Kidney (tissue), 14 donors: Measurements from ENCODE around the gene ATG101. TPM values are rescaled to one million over a fixed set of nuclear protein-coding genes. Genes with fewer than 3 reads are reported as not detected.

Experiments
- DNase-seq, 5 donors: peaks; one replicate each; pipeline ENCODE4 v3.0.0-alpha.2; 2013 to 2020
- FAIRE-seq: peaks from 2 replicates; lab custom pipeline; 2012; peaks lifted over from hg19 to GRCh38; lab: Jason Lieb, UNC
- H3K27ac ChIP-seq, 2 donors: one replicate each; pipeline ENCODE4 v1.7.0; 2013; ENCODE audit warnings: low read depth in 2 of 2, low read length in 2 of 2, inconsistent platforms in 1 of 2
- H3K27me3 ChIP-seq: one replicate; pipeline ENCODE4 v1.7.1; 2013; ENCODE audit warnings: low read length, inconsistent platforms; ENCODE audit not compliant: control insufficient read depth, insufficient read depth
- H3K36me3 ChIP-seq, 3 donors: one replicate each; pipeline versions ENCODE4 v1.7.0 to v1.7.1; 2013; ENCODE audit warnings: low read length in 3 of 3, control low read depth in 1 of 3, inconsistent platforms in 1 of 3; ENCODE audit not compliant: insufficient read depth in 3 of 3, control insufficient read depth in 2 of 3
- H3K4me1 ChIP-seq, 3 donors: one replicate each; pipeline versions ENCODE4 v1.7.0 to v1.7.1; 2013; ENCODE audit warnings: low read length in 3 of 3, inconsistent platforms in 1 of 3, low read depth in 1 of 3; ENCODE audit not compliant: control insufficient read depth in 2 of 3, insufficient read depth in 2 of 3
- H3K4me3 ChIP-seq, 3 donors: one replicate each; pipeline versions ENCODE4 v1.7.0 to v1.8.1; 2013; ENCODE audit warnings: low read length in 3 of 3, control low read depth in 1 of 3, inconsistent platforms in 1 of 3
- H3K9ac ChIP-seq, 3 donors: one replicate each; pipeline versions ENCODE4 v1.7.0 to v1.7.1; 2013; ENCODE audit warnings: low read length in 3 of 3, control low read depth in 1 of 3, inconsistent platforms in 1 of 3
- H3K9me3 ChIP-seq, 3 donors: one replicate each; pipeline versions ENCODE4 v1.7.0 to v1.7.1; 2013; ENCODE audit warnings: low read length in 3 of 3, control low read depth in 1 of 3, inconsistent platforms in 1 of 3; ENCODE audit not compliant: control insufficient read depth in 2 of 3, insufficient read depth in 1 of 3
- CTCF ChIP-seq: IDR thresholded peaks from 3 replicates; pipeline ENCODE4 v1.5.1; 2012; ENCODE audit warnings: mild to moderate bottlenecking, moderate library complexity, borderline replicate concordance; ENCODE audit not compliant: insufficient read depth; ENCODE audit errors: extremely low read depth
- intact Hi-C: fragments of 100-400 bp; cut with DNase I; formaldehyde crosslinking; loops from one replicate; pipeline ENCODE4 v1.11.1; 2022
- polyA plus RNA-seq: library from polyadenylated mRNA; stranded (reverse); fragments of 350-450 nt; fragmentation: Illumina TruSeq; extraction: RNeasy Lipid Tissue Mini Kit (QIAGEN cat#74804); gene quantifications from one replicate; pipeline ENCODE4 v1.2.3, GENCODE V29; 2014; ENCODE audit warnings: low read depth, low replicate concordance; ENCODE audit not compliant: insufficient read depth
- total RNA-seq: library from RNA; stranded (reverse); fragmentation: NEBNext Ultra II Directional; extraction: Animal tissue kit (Norgen Biotek cat#: 25700); gene quantifications from one replicate; pipeline ENCODE4 v1.2.1, GENCODE V29; 2021
- donor health status: control.
- donor health status: control.
- donor health status: control.
- donor health status: control.
- donor health status: control.
- donor health status: DM: yes; HTN: yes; CAD: no.
- donor health status: Normal renal cell carcinoma (clear cell type).

The ATG101 gene
- total and polyA plus RNA-seq, 2 donors from 2014 or later = 32.1 to 53.0 TPM

DNA sequence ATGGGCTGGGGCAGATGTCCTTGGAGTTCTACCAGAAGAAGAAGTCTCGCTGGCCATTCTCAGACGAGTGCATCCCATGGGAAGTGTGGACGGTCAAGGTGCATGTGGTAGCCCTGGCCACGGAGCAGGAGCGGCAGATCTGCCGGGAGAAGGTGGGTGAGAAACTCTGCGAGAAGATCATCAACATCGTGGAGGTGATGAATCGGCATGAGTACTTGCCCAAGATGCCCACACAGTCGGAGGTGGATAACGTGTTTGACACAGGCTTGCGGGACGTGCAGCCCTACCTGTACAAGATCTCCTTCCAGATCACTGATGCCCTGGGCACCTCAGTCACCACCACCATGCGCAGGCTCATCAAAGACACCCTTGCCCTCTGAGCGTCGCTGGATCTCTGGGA, 7.0 kb downstream of the ATG101 start:
- no peaks in the 10 kb centered on the region for H3K27me3 ChIP-seq
- peaks cover 2 to 37% (median 25%) of the 10 kb centered on the region in 3 donors for H3K36me3 ChIP-seq
- DNase-seq (peak in 1 of 5 donors; percentile 48), FAIRE-seq (no peak)
- H3K4me3 ChIP-seq = no peak overlapping the region
- no peak overlapping the region for H3K27ac ChIP-seq
- intact Hi-C loops = loop anchor here (10.0 kb wide), 1 partner anchor 52 kb away; no protein-coding TSS in a partner anchor
- no peaks in the 10 kb centered on the region for H3K9me3 ChIP-seq
- TF ChIP-seq CTCF = no peak
- peaks cover 0 to 24% (median 11%) of the 10 kb centered on the region in 3 donors for H3K4me1 ChIP-seq
- no peak overlapping the region for H3K9ac ChIP-seq

GRCh38 chr12:52078276-52078675, 8.5 kb downstream of the ATG101 start:
- FAIRE-seq (no peak), DNase-seq (peak in 1 of 5 donors; percentile 8)
- H3K4me3 ChIP-seq = no peak overlapping the region
- H3K4me1 ChIP-seq = peaks cover 0 to 32% (median 7%) of the 10 kb centered on the region in 3 donors
- H3K9me3 ChIP-seq = no peaks in the 10 kb centered on the region
- H3K27ac ChIP-seq = no peak overlapping the region
- TF ChIP-seq CTCF = no peak
- no peak overlapping the region for H3K9ac ChIP-seq
- H3K27me3 ChIP-seq = no peaks in the 10 kb centered on the region
- intact Hi-C loops = loop anchor here (10.0 kb wide), 1 partner anchor 53 kb away; no protein-coding TSS in a partner anchor
- peaks cover 2 to 27% (median 24%) of the 10 kb centered on the region in 3 donors for H3K36me3 ChIP-seq

DNA sequence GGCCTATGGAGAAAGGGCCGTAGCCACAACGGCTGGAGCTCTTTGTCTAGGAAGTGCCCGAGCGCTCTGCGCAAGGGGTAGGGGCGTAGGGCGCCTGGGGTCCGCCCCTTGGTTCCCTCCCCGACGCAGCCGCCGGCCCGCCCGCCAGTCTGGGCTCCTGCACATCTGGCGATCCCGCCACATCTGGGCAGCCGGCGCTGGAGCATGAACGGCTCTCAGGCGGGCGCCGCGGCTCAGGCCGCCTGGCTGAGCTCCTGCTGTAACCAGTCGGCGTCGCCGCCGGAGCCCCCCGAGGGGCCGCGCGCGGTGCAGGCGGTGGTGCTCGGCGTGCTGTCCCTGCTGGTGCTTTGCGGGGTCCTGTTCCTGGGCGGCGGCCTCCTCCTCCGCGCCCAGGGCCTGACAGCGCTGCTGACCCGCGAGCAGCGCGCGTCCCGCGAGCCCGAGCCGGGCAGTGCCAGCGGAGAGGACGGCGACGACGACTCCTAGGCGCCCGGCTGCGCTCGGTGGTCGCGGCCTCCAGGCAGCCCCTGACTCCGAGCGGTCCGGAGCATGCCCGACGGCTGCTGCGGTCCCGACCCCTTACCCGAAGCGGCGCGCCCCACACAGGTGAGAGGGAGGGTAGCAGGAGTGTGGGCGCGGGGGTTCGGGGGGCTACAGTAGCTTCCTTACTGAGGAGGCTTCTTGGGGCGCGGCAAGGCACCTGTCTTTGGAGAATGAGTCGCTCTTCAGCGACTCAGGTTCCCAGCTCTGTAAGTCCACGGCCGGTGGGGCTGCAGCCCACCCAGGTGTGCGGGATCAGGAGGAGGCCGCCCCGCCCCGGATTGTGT, 10.0 kb downstream of the ATG101 start, which contains the start of gene SMIM41:
TSS of gene SMIM41 (plus strand) at position 129 of the 827 bp plus-strand sequence. CDS start at position 205, 76 bp downstream.
- Histone ChIP-seq H3K9ac (no peak within 1 kb of the TSS), H3K4me1 (peaks cover 0 to 22% (median 7%) of the 10 kb centered on the region in 3 donors), H3K36me3 (peaks cover 2 to 21% (median 18%) of the 10 kb centered on the region in 3 donors), H3K27me3 (no peaks in the 10 kb centered on the region), H3K9me3 (no peaks in the 10 kb centered on the region), H3K4me3 (no peak within 1 kb of the TSS), H3K27ac (no peak within 1 kb of the TSS)
- intact Hi-C loops = loop anchor here (10.0 kb wide), 1 partner anchor 55 kb away; no protein-coding TSS in a partner anchor
- no peak for TF ChIP-seq CTCF
- no peak for FAIRE-seq
- DNase-seq = peak; percentile 38 to 70 (median 61)
